OCI-LY7 (cell line): ENCODE data around the gene IFNL2.

ENCODE experiments used
- CTCF ChIP-seq: fragments of 200-600 bp; sonication (generic); conservative IDR thresholded peaks from 2 replicates; pipeline ENCODE4 v1.5.1; 2014; ENCODE audit warnings: mild to moderate bottlenecking, antibody characterized with exemption, low read length, moderate library complexity, mixed read lengths
- EZH2phosphoT487 ChIP-seq: fragments of 200-600 bp; sonication (generic); IDR thresholded peaks from 2 replicates; pipeline ENCODE4 v1.6.1; 2018; ENCODE audit warnings: low read depth, borderline replicate concordance, mild to moderate bottlenecking, mixed run types, antibody characterized with exemption, low read length, moderate library complexity, mixed read lengths

- no peak for TF ChIP-seq CTCF
- no peak for TF ChIP-seq EZH2phosphoT487
Observed at GRCh38 chr19:39276740-39277139, 8.5 kb downstream of the IFNL2 start.
